GM21447 (cell line): ENCODE results near the gene BRD1.

Experiments used
- ATAC-seq: cut with Tn5 transposase; IDR thresholded peaks from one replicate; pipeline ENCODE4 v1.9.1; 2021; ENCODE audit not compliant: unreplicated experiment

Gene BRD1

GRCh38 chr22:49734882-49735281 lies 92.8 kb downstream of the BRD1 start:
- ATAC-seq, result no peak

DNA sequence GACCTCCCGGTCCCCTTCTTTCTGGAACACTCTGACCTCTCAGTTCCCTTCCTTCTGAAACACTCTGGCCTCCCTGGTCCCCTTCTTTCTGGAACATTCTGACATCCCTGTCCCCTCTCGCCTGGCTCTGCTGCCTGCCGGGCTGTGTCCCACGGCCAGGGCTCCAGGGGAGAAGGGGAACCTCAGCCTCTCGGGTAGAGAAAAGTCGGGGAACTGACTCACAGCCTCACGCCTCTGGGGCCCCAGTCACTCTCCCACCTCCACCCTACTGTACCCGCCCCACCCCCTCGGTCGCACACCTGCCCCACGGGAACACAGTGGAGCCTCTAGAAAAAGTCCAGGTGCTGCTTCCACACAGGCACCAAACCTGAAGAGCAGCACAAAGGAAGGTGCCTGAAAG lies 93.3 kb downstream of the BRD1 start:
- ATAC-seq, result no peak

DNA sequence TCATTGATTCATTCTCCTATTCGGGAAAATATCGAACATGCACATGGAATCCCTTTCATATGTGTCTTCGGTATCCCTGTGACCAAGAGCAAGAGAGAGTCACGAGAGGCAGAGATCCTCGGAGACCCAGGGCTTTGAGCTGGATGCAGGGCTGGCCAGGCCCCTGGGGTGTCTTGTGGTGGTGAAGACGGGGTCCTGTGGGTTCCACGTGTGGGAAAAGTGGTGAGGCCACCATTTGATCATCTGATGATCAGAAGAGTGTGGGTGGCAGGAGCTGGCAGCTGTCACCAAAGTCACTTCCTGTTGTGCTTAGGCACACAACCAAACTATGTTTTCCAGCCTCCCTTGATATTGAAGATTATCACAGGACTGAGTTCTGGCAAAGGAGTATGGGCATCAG lies 94.0 kb downstream of the BRD1 start:
- no peak for ATAC-seq

- ATAC-seq, result no peak
These were observed 97.0 kb downstream of the BRD1 start for GRCh38 chr22:49730656-49731055.

- ATAC-seq, result no peak
These were observed 99.0 kb downstream of the BRD1 start for GRCh38 chr22:49728570-49729271.

GRCh38 chr22:49727881-49728569 lies 99.6 kb downstream of the BRD1 start:
- no peak for ATAC-seq

DNA sequence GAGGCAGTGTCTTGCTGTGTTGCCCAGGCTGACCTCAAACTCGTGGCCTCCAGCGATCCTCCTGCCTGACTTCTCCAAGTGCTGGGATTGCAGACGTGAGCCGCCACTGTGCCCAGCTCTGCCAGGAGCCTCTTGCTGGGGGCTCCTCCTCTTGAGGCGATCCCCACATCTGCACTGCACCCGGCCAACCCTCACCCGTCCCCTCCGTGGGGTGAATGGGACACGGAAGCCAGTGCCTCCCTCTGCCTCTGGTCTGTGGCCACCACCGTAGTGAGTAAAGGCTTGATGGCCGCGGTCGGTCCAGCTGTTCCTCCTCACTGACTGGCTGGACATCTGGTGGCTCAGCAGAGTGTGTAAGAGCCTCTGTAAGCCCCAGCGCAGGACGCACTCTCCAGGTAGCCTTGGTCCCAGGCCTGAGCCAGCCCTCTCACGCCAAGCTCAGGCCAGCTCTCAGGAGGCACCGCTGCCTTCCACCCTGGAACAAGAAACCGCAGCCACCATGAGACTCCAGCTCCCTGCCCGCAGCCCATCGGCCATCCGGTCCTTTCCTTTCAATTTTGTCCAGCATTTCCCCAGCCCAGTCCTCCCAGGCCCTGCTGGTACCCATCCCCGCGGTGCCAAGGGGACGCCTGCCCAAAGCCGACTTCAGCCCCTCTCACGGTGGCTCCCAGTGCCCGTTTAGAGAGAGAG lies 100.3 kb downstream of the BRD1 start:
- no peak for ATAC-seq

- no peak for ATAC-seq
These were observed 101.0 kb downstream of the BRD1 start for GRCh38 chr22:49726701-49727101.

GRCh38 chr22:49726022-49726681 lies 101.5 kb downstream of the BRD1 start:
- no peak for ATAC-seq

- ATAC-seq, result no peak
These were observed 102.2 kb downstream of the BRD1 start for GRCh38 chr22:49725516-49725915.

DNA sequence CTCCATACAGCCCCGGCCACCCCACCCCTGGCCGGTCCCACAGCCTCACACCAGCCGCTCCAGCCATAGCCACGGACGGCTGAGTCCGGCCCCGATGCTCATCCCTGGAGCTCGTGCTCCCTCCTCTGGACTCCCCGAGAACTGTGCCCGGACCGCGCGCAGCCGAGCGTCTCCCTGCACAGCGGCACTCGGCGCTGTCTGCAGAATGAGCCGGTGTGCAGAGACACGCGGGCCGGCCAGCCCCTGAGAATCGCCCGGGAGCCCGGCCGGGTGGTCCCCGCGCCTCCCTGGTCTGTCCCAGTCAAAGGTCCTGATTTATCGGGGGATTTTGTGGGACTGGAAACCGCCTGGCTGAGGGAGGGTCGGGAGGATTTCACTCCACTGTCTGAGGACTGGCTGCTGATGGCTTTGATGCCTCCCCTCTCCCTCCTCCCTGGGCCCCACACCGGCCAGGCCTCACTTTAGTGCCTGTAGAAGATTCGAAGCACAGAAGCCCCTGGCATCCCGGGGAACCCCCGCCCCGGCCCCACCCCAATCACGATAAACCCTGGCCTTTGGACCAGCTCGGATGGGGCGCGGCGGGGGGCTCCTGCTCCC lies 102.7 kb downstream of the BRD1 start:
- ATAC-seq, result no peak

DNA sequence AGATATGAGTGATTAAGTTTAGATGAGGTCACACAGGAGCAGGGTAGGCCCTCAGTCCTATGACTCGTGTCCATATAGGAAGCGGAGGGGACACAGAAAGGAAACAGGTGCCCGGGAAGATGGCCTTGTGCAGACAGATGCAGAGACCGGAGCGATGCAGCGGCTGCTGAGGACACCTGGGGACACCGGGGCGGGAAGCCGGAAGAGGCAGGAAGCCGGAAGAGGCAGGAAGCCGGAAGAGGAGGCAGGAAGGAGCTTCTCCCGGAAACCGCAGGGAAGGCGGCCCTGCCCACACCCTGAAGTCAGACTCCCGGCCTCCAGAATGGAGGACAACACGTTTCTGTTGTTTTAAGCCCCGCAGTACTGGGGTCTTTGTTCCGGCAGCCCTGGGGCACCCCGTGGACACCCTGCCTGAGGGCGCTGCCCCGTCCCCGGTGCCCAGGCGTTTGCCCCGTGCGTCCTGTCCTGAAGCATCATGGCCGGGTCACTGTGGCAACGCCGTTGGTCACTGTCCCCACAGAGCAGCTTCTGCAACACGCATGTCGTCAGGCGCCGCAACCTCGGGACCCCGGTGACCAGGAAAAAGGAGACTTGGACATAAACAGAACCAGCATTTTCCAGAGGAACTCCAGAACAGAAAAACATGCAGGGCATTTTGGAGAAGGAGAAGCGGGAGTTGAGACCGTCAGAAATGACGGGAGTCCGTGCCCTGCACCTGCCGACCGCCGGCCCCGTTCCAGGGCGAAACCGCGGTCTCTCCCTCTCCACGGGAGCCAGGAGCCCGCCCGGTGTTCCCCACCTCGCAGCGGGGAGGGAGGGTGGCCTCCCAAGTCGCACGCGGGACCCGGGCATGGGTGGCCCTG lies 103.4 kb downstream of the BRD1 start:
- no peak for ATAC-seq

DNA sequence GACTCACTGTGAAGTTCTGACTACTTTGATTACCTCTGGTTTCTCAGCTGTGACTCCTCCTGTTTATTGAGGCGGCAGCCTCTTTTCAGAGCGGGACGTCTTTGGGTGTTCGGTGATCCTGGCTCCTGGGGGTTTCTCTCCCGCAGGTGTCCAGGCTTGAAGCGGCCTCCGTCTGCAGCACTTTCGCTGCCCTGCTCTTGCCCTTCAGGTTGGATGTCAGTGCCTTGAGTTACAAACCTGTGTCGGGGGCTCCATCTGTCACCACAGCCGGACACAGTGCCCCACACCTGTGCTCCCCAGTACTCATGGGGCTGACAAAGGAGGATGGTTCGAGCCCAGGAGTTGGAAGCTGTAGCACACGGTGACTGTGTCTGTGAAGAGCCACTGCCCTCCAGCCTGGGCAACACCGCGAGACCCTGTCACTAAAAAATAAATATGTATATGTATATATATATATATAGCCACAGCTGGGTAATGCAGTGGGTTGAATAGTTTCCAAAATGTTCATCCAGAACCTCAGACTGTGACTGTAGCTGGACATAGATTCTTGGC lies 104.1 kb downstream of the BRD1 start:
- no peak for ATAC-seq
